Stimulated activated CD8-positive, alpha-beta memory T cell treated with anti-CD3 and anti-CD28 coated beads, Interleukin-12 subunit alpha, Interleukin-12 subunit beta, amount 100 ng/mL, for 4 hours (primary cell): ENCODE measurements around the gene BIRC5.

Experiments used
- DNase-seq: peaks from one replicate; pipeline ENCODE4 v3.0.0-alpha.2; 2020; ENCODE audit warnings: low read depth

Gene BIRC5

DNA sequence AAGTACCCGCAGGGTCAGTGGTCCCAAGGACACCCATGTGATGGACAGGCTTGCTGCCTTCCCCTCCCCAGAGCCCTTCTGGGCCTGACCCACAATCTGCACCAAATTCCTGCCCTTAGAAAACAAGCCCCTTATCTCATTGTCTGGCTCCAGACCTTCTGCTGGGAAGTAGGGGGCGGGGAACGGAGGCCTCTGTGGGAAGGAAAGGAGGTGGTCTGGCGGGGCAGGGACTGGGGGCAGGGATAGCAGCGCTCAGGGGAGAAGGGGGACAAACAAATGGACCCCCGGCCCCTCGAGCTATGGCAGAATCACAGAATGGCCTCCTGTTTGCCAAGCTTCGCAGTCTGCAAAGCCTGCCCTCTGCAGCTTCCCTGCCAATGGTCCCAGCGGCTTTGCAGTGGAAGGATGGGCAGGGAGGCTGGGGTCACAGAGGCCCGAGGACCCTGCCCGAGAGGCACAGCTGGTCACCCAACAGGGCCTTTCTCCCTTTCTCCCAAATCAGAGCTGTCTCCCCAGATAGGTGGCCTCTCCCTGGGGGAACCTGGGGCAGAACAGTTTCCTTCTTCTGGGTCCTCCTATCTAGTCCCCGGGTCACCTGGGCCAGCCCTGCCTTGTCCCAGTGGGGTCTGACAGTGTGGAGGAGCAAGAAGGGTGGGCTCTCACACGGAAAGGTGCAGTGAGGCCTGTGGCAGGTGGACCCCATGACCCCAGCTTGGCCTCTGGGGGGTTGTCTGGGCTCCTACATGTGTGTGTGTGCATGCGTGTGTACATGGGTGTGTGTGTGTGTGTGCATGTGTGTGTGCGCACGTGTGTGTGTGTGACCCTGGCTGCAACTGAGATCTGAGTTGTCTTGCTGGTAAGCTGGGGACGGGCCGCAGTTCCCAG lies 42.9 kb downstream of the BIRC5 start:
- DNase-seq: no peak

DNA sequence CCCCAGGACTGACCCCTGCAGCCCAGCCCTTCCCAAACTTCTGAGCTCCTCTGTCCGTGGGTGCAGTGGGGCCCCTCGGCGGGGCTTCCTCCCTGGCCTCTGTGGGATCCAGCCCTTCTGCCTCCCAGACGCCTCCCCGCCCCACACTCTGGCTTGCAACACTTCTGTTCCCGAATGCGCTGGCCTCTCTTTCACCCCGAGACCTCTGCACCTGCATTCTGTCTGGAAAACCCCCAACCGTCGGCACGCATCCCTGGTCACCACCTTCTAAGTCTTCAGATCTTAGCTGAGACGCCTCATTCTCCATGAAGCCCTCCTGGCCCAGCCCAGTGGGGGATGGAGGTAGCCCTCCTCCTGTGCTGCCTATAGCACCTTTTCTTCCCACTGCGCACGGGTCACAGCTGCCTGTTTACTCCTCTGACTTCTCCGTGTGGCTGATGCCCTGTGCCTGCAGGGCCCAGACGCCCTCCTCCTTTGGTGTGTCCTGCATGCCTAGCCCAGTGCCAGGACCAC lies 43.8 kb downstream of the BIRC5 start:
- DNase-seq: no peak

DNA sequence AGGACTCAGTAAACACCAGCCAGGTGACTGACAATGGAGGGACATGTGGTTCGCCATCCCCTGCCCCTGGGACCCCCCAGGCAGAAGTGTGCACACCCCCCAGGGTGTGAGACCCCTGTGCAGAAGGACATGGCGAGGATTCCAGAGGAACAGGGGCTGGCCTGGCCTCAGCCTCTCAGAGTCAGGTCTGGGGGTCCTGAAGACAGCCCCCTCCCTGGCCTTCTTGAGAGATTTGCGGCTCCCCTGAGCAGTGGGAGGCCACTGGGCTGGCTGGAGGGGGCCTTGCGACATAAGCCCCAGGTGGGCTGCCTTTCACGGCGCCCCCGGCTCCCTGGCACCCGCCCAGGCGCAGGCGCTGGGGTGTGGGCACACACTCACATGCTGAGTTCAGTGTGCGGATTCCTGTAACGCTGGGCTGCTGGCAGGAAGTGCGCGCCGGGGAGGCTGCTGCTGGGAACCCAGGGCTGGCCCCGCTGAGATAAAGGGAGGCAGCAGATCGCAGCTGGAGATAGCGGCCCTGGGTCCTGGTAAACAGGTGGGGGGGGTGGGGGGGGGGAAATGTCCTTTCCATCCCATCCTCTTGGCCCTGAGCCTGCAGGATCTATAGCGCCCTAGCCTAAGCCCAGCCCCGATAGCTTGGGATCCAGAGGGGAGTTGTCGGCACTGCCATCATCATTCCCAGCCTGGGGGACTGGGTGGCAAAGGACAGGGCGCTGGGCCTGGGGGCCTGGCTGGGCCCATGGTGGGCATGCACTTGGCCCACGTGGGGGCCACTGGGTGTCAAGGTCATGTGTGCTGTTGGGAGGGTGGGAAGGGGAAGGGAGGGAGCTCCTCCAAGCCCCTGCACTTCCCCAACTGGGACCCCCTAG lies 44.5 kb downstream of the BIRC5 start:
- peak; percentile 33 for DNase-seq

DNA sequence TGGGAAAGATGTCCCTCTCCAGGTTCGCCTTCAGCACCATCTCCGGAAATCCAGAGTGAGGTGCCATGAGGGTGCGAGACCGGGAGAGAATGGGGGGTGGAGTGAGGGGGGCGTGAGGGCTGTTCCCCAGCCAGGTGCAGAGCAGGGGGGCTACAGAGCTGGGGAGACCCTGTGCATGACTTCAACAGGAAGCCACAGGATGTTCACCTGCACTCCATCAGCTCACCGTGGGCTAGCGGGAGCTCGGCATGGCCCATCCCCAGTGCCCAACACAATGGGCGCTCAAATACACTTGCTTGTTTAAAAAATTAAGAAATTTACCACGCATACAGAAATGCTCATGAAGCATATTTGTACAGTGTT lies 45.1 kb downstream of the BIRC5 start:
- no peak for DNase-seq

DNA sequence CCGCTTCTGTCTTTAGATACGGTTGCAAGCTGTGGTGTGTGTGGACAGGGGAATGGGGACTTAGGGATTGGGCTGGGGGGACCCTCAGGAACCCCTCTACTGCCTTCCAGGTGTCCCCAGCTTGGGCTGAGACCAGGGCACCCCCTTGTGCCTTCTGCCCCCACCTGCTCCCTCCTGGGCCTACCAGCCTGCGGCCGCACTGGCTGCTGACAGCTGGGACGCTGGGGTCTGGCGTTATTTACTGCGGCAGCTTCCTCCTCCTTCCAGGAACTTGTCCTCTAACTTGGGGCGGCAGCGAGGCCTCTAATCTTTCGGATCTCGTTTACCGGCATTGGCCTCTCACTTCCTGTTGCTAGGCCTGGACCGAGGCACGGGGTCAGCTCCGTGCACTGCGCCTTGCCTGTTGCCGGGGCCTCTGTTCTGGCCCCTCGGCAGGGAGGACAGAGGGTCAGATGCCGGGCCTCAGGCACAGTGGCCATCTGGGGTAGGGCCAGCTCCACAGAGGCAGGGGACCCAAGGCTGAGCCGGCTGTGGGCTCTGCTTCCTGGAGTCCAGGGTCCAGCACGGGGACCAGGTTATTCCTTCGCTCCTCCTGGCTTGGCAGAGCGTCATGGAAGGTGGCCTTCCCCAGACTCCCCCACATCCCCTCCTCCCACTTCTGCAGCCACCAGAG lies 49.1 kb downstream of the BIRC5 start:
- DNase-seq: no peak

DNA sequence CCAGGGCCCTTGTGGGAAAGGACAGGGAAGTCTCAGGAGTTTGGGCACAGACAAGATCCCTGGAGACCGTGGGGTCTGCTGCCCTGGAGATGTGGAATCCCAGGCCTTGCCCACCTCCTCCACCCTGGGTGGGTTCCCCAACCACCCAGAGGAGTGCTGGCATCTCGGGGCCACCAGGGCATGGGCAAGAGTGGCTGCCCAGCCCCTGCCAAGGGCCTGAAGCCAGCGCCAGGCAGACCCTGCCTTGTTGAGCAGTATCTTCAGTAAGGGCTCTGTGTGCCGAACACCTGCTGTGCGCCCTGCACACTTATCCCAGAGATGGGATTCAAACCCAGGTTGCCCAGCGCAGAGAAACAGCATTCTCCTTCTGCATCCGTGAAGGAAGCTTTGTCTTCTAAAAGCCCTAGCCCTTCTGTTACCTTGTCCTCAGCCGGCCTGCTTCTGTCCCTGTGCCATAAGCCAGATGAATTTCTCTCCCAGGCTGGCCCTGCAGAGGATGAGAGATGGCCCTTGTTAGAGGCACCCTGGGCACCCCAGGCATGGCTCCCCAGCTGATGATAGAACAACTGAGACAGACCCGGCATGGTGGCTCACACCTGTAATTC lies 49.8 kb downstream of the BIRC5 start:
- DNase-seq: no peak

DNA sequence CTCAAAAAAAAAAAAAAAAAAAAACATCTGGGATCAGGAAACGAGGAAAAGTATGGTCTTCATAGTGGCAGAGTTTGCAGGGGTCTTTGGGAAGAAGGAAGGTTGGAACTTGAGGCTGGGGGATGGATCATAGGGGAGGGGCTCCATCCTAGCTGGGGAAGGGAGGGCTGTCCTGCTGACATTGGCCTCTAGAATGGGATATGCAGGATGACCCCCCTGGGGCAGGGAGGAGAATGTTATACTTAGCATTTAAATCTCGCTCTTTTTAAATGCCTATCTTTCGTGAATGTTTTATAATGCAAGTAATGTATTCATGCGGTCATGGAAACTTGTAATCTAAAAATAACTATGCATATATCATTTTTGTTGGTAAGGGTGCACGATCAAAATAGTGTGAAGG lies 50.5 kb downstream of the BIRC5 start:
- no peak for DNase-seq

DNA sequence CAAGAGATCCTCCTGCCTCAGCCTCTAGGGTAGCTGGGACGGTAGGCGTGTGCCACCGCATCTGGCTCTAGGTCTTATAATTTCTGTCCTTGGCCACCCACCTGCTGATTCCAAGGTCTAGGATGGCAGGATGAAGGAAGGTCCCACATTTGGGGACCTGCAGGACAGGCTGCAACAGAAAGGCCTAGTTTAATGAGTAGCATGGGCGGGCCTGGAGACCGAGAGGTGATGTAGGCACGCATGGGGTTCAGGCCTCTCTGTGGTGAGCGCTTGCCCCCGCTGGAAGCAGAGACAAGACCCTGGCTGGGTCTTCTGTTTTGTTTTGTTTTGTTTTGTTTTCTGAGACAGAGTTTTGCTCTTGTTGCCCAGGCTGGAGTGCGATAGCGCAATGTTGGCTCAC lies 51.1 kb downstream of the BIRC5 start:
- DNase-seq: no peak

DNA sequence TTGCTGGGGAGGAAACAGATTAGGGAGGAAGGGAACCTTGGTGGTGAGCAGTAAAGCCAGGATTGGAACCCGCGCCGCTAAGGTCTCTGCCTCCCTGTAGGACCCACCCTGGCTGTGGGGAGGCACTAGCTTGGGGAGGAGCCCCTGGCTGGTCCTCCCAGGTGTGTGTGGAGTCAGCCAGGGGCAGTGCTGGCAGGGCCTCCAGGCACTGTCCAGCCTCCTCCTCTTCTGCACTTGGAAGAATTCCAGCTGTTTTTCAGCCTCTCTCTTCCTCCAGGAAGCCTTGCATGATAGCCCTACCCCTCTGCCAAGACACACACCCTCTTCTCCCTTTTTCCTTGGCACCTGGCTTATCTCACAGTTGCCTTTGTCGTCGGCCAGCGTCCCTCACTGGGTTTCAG lies 52.2 kb downstream of the BIRC5 start:
- no peak for DNase-seq

DNA sequence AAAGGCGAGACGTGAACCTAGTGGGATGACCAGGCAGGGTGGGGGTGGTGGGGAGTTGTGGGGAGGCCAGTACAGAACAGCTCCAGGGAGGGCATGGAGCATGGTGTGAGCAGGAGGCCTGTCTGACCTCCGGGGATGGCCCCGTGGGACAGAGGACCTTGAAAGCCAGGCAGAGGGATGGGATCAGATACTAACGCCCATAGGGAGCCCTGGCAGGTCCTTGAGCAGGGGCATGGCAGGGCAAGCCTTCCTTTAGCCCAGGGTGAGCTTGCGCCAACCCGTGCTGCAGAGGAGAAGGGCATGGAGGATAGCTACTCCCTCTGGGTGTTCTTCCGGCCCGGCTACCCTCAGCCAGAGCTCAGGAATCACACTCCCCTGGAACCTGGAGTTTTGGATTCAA lies 52.7 kb downstream of the BIRC5 start:
- DNase-seq: no peak

DNA sequence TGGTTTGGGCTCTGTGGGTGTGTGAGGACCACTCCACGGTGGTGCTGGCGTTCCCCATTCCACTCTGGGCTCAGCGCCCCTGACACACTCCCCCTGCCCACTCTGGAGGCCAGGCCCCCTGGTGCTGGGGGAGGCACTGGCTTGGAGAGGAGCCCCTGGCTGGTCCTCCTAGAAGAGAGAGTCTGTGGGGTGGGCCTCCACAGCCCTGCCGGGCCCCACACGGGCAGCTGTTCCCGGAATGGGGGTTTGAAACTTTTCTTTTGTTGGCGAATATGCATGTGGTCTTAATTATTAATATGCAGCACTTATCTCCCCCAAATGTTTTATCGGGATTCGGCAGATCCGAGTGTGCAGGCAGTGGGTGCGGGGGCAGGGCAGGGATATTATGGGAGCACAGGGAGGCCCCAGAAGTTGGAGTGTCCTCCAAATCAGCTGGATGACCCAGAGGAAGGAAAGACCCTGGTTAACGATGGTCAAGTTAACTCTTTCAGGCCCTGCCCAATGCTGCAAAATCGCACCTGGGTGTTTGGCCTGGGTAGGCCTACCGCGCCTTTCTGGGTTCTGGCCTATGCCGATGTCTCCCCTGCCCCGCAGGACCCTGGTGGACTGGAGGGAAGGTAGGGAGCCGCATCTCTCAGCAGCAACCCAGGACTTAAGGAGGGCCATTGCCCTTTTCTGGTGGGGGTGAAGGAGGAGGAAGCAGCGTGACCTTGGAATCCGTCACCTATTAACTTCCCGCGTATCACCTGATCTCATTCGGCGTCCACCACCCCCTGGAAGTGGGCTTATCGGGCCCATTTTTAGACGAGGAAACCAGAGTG lies 53.4 kb downstream of the BIRC5 start:
- DNase-seq: no peak

DNA sequence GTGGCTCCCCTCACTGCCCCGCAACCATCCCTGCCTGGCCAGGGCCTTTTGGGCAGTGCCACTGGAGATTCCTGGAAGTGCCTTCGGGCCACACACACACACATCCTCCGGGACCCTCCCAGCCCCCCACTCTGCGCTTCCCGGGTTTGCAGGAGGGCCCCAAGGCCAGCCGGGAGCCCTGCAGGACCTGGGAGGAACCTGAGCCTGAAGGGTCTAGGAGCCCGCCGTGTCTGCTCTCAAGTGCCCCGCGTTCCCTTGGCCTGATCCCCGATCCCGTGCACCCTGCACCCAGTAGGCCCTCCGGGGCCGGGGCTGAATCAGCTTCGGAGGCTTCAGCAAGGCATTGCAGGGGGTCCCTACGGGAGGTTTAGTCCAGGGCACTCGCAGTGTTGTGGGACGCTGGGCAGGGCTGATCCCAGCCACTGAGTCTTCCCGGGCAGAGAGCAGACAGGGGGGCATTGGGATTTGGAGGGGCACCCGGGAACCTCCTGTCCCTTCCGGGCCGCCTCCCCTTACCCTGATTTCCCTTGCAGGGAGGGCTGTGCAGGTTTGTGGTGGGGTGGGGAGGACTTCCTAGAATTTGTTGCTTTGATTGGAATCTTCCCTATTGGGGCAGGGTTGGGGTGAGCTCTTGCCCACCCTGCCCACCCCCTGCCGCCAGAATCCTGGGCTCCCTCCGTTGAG lies 54.3 kb downstream of the BIRC5 start:
- no peak for DNase-seq

DNA sequence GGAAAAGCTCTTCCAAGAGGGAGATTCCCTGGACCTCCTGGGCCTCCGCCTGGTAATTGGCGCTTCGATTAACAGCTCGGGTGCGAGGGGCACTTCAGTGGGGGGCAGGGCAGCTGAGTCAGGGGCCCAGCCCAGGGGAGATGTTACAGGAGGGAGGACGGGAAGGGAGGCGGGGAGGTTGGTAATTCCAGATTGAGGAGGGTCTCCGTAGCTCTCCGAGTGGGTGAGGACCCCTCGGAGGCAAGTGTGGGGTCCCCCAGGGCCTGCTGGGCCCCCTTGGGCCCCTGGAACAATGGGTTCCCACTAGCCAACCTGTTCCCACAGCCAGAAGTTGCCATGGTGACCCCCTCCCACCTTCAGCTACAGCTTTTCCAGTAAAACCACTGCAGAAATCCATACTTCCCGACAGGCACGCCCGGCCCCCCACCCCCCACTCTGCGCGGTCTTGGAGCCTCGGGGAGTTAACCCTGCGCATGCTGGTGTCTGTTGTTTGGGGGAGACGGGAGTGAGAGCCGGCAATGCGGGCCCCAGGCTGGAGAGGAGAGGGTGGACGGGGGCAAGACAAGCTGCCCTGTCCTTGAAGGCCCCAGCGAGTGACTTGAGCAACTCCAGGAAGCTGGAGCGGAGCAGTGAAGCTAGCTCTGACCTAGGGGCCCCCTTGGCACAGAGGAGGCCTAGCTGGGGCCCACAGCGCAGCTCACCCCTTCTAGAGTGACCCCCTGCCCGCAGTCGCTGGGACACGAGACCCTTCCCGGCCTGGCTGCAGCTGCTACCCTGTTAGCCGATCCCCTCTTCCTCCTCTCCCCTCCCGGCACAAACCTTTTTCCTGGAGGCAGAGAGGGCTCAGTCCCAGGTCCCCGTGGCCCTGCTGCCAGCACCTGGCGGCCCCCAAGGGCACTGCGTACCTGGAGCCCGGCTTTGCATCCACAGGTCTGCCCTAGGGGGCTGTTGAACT lies 55.2 kb downstream of the BIRC5 start:
- DNase-seq: no peak

DNA sequence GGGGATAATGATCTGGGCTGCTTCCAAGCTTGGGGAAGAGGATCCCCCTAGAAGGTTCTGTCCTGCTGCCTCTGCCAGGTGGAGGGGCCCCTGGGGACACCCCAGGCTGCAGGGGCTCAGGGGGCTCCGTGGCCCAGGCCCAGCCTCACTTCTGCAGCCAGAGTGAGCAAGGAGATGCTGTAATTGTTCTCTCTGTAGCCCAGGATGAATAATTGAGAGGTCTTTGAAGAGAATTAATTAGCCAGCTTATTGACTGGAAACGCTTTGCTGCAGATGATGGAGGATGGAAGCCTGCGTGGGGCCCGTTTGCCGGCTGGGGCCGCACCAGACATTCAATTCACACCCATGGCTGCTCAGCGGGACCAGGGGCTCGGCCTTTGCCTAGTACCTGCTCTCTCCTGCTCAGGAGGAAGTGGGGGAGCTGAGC lies 55.9 kb downstream of the BIRC5 start:
- DNase-seq: no peak

DNA sequence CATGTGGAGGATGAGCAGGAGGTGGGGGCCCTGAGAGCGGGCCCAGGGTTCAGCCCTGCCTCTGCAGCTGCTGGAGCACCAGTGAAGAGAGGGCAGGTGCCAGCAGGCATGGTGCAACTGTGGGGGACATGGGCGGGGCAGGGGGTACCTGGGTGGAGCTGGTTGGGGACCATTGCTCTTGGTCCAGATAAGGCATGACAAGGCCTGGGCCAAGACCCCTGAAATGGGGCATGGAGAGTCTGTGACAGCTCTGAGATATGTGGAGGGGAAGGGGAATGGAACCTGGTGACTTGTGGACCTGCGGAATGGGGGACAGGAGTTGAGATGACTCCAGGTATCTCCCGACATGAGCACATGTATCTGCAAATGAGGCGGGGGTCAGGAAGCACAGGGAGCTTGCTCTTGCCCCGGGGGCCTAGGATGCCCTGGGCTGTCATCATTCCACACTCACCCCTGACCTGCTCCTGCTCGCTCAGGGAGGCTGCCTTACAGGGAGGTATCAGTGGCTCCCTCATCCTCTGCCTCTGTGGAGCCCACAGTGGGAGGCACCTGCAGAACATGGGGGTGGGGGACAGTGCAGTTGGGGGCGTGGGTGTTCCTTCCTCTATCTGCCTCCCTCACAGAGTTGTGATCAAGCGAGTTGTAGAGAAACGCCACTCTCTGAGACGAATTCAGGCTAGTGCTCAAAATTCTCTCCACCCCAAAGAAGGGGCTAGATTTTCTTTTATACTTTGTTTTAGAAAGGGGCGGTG lies 57.5 kb downstream of the BIRC5 start:
- DNase-seq: no peak

DNA sequence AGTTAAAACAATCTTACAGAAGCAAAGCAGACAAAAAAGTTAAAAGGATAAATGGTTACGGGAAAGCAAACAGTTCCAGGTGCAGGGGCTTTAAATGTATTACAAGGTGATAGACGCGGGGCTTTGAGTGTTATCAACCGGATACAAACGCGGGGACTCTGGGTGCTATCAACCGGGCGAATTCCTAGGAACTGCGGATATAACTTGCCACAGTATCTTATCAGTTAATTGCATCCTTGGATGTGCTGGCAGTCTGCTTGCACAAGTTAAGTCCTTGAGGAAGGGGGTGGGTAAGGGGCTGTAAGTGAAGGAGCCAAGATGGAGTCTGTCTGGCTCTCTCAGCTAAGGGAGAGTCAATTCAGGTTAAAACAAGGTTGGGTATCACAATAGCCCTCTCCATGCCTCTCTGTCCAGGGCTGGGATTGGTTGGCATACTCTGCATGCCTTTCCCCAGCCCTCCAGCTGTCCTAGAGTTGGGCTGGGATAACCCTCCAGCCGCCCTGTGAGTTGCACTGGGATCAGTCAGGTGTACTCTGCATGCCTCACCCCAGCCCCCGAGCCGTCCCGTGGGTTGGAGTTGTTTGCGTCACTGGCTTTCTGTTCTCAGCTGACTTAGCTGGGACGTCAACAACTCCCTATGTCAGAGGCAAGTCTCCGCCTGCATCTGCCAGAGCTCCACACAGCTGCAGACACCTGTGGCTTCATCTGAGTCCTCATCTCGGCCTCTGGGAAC lies 58.3 kb downstream of the BIRC5 start:
- DNase-seq: no peak

DNA sequence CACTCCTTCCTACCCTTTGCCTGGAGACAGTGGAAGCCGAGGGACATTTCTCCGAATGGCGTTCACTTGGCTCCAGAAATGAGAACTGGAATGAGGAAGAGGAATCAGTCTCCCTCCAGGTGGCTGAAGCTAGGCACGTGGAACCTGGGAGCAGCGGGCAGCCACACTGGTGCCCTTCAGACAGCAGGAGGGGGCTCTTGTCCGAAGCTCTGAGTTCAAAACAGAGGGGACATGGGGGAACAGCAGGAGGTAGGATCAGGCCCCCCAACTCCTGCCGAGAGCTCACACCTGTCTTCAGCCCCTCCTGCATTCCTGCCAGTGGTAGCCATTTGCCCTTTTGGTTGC lies 58.8 kb downstream of the BIRC5 start:
- DNase-seq: no peak

DNA sequence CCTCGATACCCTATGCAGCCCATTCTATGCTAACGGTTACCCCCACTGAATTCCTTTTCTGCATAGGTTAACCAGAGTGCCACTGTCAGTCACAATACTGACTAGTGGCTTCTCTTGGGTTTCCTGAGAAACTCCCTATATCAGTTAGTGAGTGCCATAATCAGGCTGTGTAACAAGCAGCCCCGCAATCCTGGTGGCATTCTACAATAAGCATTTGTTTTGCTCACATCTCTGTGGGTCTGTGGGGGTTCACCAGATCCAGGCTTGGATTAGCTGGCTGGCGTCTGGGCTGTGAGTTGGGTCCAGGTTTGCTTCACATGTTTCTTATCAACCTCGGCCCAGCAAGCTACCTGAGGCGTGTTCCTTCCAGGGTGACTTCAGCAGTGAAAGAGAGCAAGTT lies 59.8 kb downstream of the BIRC5 start:
- DNase-seq: no peak
